ENCODE data around the gene ARID5B.

Gene ARID5B

GRCh38 chr10:62037166-62037831 lies 135.8 kb downstream of the ARID5B start:
- Histone ChIP-seq H3K36me3 (no peaks in the 10 kb centered on the region), H3K27ac (no peak overlapping the region), H3K9me3 (ENCODE audit: severe bottlenecking) (no peaks in the 10 kb centered on the region), H3K4me3 (ENCODE audit: low read depth, low read length) (no peak overlapping the region), H3K27me3 (ENCODE audit: insufficient read depth, low read depth, severe bottlenecking) (no peaks in the 10 kb centered on the region)
- no peak for DNase-seq
- no peak for TF ChIP-seq CTCF (IDR thresholded peaks at IDR 0.05; ENCODE audit: low read depth, low read length)

DNA sequence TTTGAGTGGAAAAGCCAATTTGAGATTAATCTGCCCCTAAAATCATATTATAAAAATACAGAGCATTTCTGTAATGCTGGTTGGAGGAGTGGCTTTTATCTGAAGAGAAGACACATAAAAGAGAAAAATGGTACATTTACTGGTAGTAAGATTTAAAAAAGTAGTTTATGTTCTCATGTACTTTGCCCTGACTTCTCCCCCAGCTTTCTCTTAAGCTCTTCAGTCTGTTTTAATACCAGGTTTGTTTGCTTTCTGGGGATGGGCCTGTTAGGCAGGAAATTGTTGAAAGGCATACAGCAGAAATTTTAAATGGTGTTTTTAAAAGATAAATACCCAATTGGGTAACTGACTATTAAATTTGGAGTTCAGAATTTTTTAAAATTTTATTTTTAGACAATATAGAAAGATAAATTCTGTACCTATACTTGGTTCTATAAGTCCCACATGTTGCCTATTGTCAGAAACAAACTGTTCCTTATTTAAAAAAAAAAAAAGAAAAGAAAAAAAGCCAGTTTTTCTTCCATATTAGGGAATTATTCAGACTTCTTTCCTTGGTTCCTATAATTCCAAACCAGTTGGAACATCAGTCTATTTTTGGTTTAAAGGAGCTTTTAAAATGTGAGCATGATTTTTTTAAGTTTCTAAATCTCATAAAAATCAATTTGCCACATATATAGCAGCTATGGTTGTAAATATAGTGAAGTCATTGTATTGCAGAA lies 136.6 kb downstream of the ARID5B start:
- Histone ChIP-seq H3K4me3 (ENCODE audit: low read depth, low read length) (no peak overlapping the region), H3K27ac (no peak overlapping the region), H3K9me3 (ENCODE audit: severe bottlenecking) (no peaks in the 10 kb centered on the region), H3K27me3 (ENCODE audit: insufficient read depth, low read depth, severe bottlenecking) (no peaks in the 10 kb centered on the region), H3K36me3 (no peaks in the 10 kb centered on the region)
- no peak for TF ChIP-seq CTCF (IDR thresholded peaks at IDR 0.05; ENCODE audit: low read depth, low read length)
- no peak for DNase-seq

- TF ChIP-seq CTCF (IDR thresholded peaks at IDR 0.05; ENCODE audit: low read depth, low read length) = peak; percentile 73
- H3K27me3 ChIP-seq (ENCODE audit: insufficient read depth, low read depth, severe bottlenecking) = no peaks in the 10 kb centered on the region
- H3K36me3 ChIP-seq = no peaks in the 10 kb centered on the region
- no peak overlapping the region for H3K4me3 ChIP-seq (ENCODE audit: low read depth, low read length)
- H3K9me3 ChIP-seq (ENCODE audit: severe bottlenecking) = no peaks in the 10 kb centered on the region
- no peak overlapping the region for H3K27ac ChIP-seq
- DNase-seq = peak; percentile 63
Measured at GRCh38 chr10:62038609-62039190, 137.2 kb downstream of the ARID5B start.

GRCh38 chr10:62039954-62040353 lies 138.5 kb downstream of the ARID5B start:
- no peaks in the 10 kb centered on the region for H3K27me3 ChIP-seq (ENCODE audit: insufficient read depth, low read depth, severe bottlenecking)
- no peaks in the 10 kb centered on the region for H3K9me3 ChIP-seq (ENCODE audit: severe bottlenecking)
- no peak overlapping the region for H3K4me3 ChIP-seq (ENCODE audit: low read depth, low read length)
- H3K27ac ChIP-seq = no peak overlapping the region
- H3K36me3 ChIP-seq = no peaks in the 10 kb centered on the region
- DNase-seq = no peak
- TF ChIP-seq CTCF (IDR thresholded peaks at IDR 0.05; ENCODE audit: low read depth, low read length) = no peak

DNA sequence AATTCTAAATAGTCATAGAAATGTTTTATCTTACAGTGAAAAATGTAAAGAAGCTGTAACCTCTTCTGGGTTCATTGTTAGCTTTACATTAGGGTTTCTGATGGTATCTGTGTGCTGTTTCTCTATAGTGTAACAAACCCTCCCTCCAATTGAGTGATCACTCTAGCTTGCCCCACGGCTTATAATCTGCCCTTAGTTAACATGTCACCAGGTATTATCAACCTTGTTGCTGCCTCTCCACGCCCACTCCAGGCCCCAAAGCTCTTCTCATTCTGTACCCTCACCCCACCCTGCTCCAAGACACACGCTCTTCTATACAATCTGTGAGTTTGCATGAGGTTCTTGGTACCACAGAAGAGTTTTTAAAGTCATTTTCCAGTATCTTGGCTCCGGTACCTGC lies 139.4 kb downstream of the ARID5B start:
- Histone ChIP-seq H3K36me3 (no peaks in the 10 kb centered on the region), H3K27ac (no peak overlapping the region), H3K4me3 (ENCODE audit: low read depth, low read length) (no peak overlapping the region), H3K27me3 (ENCODE audit: insufficient read depth, low read depth, severe bottlenecking) (no peaks in the 10 kb centered on the region), H3K9me3 (ENCODE audit: severe bottlenecking) (no peaks in the 10 kb centered on the region)
- no peak for DNase-seq
- TF ChIP-seq CTCF (IDR thresholded peaks at IDR 0.05; ENCODE audit: low read depth, low read length) = no peak

Data from WERI-Rb-1 (cell line).